GM12874 (cell line): ENCODE results near the gene STK38.

ENCODE experiments used
- CTCF ChIP-seq: IDR thresholded peaks from 2 replicates; pipeline ENCODE4 v1.5.1; 2011; ENCODE audit warnings: low read depth, mild to moderate bottlenecking, control low read depth, low read length, moderate library complexity; ENCODE audit not compliant: insufficient read depth

Gene STK38

DNA sequence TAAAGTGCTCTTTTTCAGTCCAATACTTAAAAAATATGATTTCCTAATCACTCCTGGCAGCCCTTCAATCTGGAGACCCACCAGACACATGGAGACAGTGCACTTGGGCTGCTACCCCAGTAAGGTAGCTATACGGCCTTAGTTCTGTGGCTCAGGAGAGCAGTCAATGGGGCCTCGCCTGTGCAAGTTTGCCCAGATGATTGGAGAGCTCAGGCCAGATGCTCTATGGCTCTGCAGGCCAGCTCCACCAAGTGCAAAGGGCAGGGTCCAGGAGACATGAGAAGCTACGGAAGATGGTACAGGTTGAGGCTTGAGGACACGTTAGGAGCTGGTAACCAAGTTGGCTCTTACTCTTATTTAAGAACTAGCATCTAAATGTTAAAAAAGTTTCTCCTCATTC lies 30.7 kb downstream of the STK38 start:
- no peak for TF ChIP-seq CTCF

DNA sequence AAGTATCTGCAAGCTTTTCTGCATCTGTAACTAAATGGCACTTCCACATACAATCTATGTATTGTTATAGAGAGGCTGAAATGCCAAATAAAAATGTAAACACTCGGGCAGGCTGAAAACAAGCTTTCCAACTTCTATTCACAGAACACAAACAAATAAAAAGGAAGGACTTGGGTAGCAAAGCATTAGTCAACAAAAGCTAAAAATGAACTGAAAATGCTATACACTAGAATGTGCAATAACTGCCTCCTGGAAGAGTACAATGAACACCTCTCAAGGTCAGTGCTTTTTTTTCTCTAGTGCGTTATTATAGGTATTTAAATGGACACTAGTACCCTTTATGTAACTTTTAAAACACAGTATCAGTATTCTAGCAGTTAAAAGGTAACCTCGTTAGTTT lies 31.4 kb downstream of the STK38 start:
- no peak for TF ChIP-seq CTCF

DNA sequence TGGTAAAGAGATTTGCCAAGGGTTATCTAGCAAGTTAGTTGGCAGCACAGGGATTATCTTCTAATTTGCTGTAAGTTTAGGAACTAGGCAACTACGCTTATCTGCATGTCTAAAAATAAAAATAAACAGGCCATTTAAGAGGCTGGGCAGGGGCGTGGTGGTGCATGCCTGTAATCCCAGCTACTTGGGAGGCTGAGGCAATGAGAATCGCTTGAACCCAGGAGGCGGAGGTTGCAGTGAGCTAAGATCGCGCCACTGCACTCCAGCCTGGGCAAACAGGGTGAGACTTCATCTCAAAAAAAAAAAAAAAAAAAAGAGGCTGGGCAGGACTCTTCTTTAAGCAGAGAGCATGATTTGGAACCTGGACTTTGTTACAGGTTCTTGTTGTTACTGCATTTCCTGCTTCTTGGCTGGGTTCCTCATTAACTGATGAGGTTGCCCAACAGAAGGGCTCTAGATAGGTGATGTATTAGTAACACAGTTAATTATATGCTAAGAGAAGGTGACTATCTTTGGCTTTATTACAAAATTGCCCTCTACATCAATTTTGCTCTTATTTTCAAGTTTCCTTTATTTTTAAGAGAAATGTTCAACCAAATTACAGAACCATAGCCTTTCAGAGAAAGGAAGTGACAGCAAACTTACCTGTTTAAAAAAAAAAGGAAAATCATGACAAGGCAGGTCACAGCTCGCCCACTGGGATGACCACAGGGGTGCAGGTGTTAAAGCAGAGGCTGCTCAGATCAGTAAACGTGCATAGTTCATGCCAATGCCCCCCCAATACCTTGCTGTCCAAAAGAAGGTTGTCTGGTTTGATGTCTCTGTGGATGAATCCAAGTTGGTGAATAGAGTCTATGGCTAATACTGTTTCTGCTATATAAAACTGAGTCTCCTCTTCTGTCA lies 32.5 kb downstream of the STK38 start:
- TF ChIP-seq CTCF, result no peak

DNA sequence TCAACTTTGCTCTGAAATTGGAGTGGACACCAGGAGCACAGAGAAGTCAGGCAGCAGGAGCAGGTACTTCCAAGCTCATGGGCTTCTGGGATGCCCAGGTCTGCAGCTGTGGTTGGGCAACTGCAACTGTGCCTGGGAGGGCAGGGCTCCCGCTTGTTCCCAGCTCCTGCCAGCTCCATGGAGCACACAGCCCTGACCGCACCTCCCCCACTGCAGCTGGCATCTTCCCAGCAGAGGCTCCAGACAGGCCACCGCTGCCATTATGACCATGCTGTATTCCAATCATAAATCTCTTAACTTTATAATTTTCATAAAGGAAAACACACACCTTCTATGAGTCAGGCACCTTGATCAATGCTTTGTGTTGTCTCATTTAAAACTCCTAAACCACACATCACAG lies 36.9 kb downstream of the STK38 start:
- no peak for TF ChIP-seq CTCF

- no peak for TF ChIP-seq CTCF
These were observed 38.7 kb downstream of the STK38 start for GRCh38 chr6:36508532-36508931.

GRCh38 chr6:36506611-36507010 lies 40.7 kb downstream of the STK38 start:
- no peak for TF ChIP-seq CTCF

DNA sequence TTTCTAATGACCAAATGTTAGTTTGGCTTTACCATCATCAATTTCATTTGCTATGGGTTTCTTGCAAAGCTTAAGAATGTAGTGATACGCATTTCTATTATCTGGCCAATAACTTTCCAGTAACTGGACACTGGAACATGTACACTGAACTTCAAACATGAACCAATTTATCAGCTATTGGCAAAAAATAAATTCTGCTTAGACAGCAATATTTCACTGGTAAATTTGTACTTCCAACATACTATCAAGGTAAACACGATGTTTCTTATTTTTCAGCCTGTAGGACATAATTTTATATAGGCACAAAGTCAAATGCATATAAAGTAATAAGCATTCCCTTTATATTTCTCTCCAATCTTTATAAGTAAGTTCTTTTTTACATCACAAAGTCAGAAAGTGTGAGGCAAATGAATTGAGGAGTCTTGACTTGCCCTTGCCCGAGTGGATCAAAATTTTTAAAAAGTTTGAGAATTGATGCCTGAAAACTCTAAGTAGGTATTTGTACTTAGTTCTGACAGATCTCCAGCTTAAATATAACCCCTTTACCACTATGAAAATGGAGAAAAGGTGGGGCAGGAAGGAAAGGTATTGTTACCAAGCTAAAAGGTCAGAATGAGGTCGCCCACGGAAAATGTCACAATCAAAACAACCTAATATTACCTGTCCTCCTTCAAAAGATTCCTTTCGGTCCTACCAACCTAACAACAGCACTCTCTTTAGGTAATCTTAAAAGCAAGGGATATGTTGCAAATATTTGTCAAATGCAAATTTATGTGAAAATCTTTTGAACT lies 41.3 kb downstream of the STK38 start:
- no peak for TF ChIP-seq CTCF
